GM21825 (cell line): ENCODE results near the gene MCF2.

Experiments
- ATAC-seq: cut with Tn5 transposase; IDR thresholded peaks from one replicate; pipeline ENCODE4 v1.9.1; 2021; ENCODE audit warnings: mild to moderate bottlenecking, moderate library complexity; ENCODE audit not compliant: unreplicated experiment

Gene MCF2

DNA sequence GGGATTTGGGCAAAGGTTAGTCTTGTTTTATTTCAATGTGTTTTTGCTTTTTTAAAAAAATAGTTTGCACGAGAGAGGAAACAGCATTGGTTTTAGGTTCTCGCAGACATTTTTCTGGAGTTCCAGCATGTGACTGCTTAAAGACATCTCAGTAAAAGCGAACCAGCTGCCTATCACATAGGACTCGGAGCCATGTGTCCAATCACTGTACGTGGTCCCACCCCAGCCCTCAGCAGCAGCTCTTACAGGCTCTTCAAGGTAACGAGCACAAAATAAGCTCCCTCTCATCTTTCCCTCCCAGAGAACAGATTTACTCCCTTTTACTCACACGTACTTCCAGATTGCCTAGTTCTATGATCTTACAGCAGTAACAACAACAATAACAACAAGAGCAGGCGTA is 68.7 kb downstream of the MCF2 start:
- ATAC-seq: no peak

DNA sequence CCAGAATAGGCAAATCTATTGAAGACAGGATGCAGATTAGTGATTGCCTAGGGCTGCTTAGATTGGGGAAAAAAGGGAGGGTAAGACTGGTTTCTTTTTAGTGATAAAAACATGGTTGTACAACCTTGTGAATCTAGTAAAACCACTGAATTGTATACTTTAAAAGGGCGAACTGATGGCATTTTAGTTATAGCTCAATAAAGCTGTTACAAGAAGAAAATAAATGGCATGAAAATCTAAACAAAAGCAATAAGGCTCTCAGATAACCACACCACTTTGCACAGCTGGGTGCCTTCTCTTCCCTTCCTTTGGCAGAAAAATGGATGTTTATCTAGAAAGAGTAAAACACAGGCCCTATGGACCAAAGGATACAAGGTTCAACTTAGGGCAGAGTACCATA is 107.9 kb downstream of the MCF2 start:
- ATAC-seq: no peak

DNA sequence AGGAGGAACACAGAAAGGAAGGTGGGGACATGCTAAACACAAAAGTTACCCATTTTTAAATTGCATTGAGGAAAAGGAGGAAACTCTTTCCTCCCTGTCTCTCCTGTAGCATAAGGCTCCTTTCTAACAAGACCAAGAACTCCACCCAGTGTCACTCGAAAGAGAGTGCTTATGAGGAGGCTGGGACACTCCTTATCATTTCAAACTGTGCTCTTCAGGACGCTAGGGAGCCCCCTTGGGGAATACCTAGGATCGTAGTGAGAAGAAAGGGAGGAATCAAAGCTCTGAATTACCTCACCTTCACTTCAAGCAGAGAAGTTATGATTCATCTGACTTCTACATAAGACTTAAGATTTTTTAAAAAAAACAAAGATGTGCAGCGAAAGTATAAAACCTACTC is 111.9 kb downstream of the MCF2 start:
- no peak for ATAC-seq

DNA sequence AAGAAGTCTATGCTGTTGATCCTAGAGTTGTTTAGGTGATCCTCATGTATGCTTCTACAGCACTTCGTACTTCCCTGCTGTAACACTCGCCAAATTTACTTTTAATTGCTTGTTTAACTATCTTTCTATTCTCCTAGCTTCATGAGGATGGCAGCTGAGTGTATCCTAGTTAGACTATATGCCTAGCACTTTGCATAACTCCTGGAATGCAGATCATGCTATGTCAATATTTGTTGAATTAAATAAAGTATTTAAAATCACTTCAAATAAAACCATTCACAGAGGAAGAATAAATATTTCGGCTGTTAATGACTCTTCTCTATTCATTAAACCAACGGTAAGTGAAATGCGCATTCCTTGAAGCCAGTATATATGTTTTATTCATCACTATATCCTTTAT is 122.4 kb downstream of the MCF2 start:
- ATAC-seq: no peak

- ATAC-seq: no peak
Observed at GRCh38 chrX:139581068-139581467, 126.9 kb downstream of the MCF2 start.

- ATAC-seq: no peak
Observed at GRCh38 chrX:139566981-139567380, 141.0 kb downstream of the MCF2 start.

DNA sequence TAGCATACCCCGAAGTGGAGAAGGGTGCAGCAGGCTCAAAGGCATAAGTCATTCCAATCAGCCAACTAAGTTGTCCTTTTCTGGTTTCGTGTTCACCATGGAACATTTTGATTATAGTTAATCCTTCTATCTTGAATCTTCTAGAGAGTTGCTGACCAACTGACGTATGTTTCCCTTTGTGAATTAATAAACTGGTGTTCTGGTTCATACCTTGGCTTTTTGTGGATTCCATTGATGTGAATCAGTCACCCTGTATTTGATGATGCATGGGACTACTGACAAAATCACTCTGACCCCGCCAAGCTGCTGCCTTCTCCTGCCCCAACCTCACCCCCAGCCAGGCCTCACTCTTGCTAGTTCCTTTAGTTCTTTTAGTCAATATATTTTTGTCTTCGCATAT is 144.7 kb downstream of the MCF2 start:
- ATAC-seq: no peak

GRCh38 chrX:139560221-139560620 is 147.7 kb downstream of the MCF2 start:
- no peak for ATAC-seq

GRCh38 chrX:139559383-139560042 is 148.5 kb downstream of the MCF2 start:
- peak; percentile 85 for ATAC-seq

- ATAC-seq: no peak
Observed at GRCh38 chrX:139554991-139555675, 152.8 kb downstream of the MCF2 start.

GRCh38 chrX:139554376-139554775 is 153.6 kb downstream of the MCF2 start:
- ATAC-seq: peak; percentile 15

- no peak for ATAC-seq
Observed at GRCh38 chrX:139544591-139544990, 163.4 kb downstream of the MCF2 start.

DNA sequence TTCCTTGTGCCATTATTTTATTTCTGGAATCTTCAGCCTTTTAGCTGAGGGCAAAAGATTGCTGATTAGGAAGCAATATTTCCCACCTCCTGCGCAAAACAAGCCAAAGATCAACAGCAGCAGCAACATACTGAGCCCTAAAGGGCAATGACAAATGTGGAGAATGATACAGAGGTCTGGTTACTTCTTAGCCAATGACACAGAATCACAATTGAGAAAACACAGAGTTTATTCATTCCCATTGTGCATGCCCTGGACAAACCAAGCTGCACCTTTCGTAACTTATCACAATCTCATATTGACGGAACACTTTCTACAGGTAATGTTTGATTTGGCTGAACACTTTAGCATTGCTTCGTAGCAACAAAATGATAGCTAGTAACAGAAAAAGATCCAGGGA is 164.0 kb downstream of the MCF2 start:
- ATAC-seq: no peak

GRCh38 chrX:139542652-139543051 is 165.3 kb downstream of the MCF2 start:
- ATAC-seq: no peak

- ATAC-seq: peak; percentile 88
Observed at GRCh38 chrX:139538907-139539790, 168.8 kb downstream of the MCF2 start.

GRCh38 chrX:139533444-139533843 is 174.5 kb downstream of the MCF2 start:
- ATAC-seq: no peak

DNA sequence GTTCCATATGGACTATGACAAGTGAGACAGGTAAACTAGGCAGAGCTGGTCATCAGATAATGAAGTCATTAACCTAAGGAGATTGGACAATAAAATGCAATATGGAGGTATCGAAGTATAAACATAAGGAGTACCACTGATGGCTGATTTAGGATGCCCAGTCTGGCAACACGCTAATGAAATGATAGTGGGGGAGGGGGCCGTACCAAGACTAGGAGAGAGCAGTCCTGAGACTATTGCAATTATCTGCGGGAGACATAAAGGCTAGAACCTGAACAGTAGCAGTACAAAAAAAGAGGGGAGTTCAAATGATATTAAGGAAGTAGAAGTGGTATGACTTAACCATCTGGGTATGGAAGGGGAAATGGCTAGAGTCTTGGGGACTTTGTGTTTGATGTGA is 175.1 kb downstream of the MCF2 start:
- no peak for ATAC-seq
